ENCODE data around the gene HDAC11. TPM values are rescaled to one million over a fixed set of nuclear protein-coding genes. Genes with fewer than 3 reads are reported as not detected.

Gene HDAC11
- total RNA-seq, 4 donors from 2014 or later = 13.0 to 40.4 (median 15.8) TPM

- in situ Hi-C loops (cut with MboI; ENCODE audit: low sequenced_read_pairs in 4 of 4) (no loop called here), intact Hi-C loops (cut with DNase I; ENCODE audit: low total_unique reads) (no loop called here)
- Histone ChIP-seq H3K36me3 (no peaks in the 10 kb centered on the region), H3K27ac (peak overlapping the region; percentile 2 to 70 (median 66)), H3K9me3 (no peaks in the 10 kb centered on the region), H3K27me3 (no peaks in the 10 kb centered on the region), H3K4me1 (no peaks in the 10 kb centered on the region), H3K4me3 (no peak overlapping the region)
- peak in 1 of 2 donors; percentile 52 for DNase-seq
- ATAC-seq = peak in 1 of 2 donors; percentile 78
- TF ChIP-seq CTCF (IDR thresholded peaks at IDR 0.05 in 4 of 5, conservative IDR thresholded peaks at IDR 0.05 in 1 of 5) (no peak), POLR2A (IDR thresholded peaks at IDR 0.05) (no peak)
These were observed 45.0 kb downstream of the HDAC11 start for GRCh38 chr3:13524979-13525669.

- DNase-seq (peak in 1 of 2 donors; percentile 40), ATAC-seq (peak; percentile 57 to 59)
- H3K27ac ChIP-seq = peak overlapping the region; percentile 59 to 70 (median 66)
- intact Hi-C loops (cut with DNase I; ENCODE audit: low total_unique reads) (no loop called here), in situ Hi-C loops (cut with MboI; ENCODE audit: low sequenced_read_pairs in 4 of 4) (no loop called here)
- H3K27me3 ChIP-seq = no peaks in the 10 kb centered on the region
- no peaks in the 10 kb centered on the region for H3K36me3 ChIP-seq
- H3K4me3 ChIP-seq = no peak overlapping the region
- no peak for TF ChIP-seq CTCF (IDR thresholded peaks at IDR 0.05 in 4 of 5, conservative IDR thresholded peaks at IDR 0.05 in 1 of 5)
- no peak for TF ChIP-seq POLR2A (IDR thresholded peaks at IDR 0.05)
- no peaks in the 10 kb centered on the region for H3K4me1 ChIP-seq
- H3K9me3 ChIP-seq = no peaks in the 10 kb centered on the region
These were observed 45.9 kb downstream of the HDAC11 start for GRCh38 chr3:13525827-13526625.

GRCh38 chr3:13526626-13526949 lies 46.5 kb downstream of the HDAC11 start:
- no peak for DNase-seq
- no peak for TF ChIP-seq CTCF (IDR thresholded peaks at IDR 0.05 in 4 of 5, conservative IDR thresholded peaks at IDR 0.05 in 1 of 5)
- TF ChIP-seq POLR2A (IDR thresholded peaks at IDR 0.05) = no peak
- no peaks in the 10 kb centered on the region for H3K36me3 ChIP-seq

GRCh38 chr3:13528217-13528867 lies 48.2 kb downstream of the HDAC11 start:
- intact Hi-C loops (cut with DNase I; ENCODE audit: low total_unique reads) = no loop called here
- H3K4me3 ChIP-seq = no peak overlapping the region
- peak overlapping the region in 3 of 4 donors; percentile 45 to 60 (median 54) for H3K27ac ChIP-seq
- ATAC-seq = peak; percentile 41 to 42
- H3K4me1 ChIP-seq = peaks cover 0 to 3% of the 10 kb centered on the region in 2 donors
- H3K36me3 ChIP-seq = no peaks in the 10 kb centered on the region
- no peaks in the 10 kb centered on the region for H3K9me3 ChIP-seq
- TF ChIP-seq CTCF (IDR thresholded peaks at IDR 0.05 in 4 of 5, conservative IDR thresholded peaks at IDR 0.05 in 1 of 5) = no peak
- TF ChIP-seq POLR2A (IDR thresholded peaks at IDR 0.05) = no peak
- in situ Hi-C loops (cut with MboI; ENCODE audit: low sequenced_read_pairs in 4 of 4) = no loop called here
- peak in 1 of 2 donors; percentile 43 for DNase-seq
- H3K27me3 ChIP-seq = no peaks in the 10 kb centered on the region

More at GRCh38 chr3:13526626-13526949, 46.5 kb downstream of the HDAC11 start:
- H3K4me1 ChIP-seq = peaks cover 0 to 3% of the 10 kb centered on the region in 2 donors
- intact Hi-C loops (cut with DNase I; ENCODE audit: low total_unique reads) = no loop called here
- peak overlapping the region; percentile 59 to 70 (median 66) for H3K27ac ChIP-seq
- in situ Hi-C loops (cut with MboI; ENCODE audit: low sequenced_read_pairs in 4 of 4) = no loop called here
- no peaks in the 10 kb centered on the region for H3K27me3 ChIP-seq
- no peak overlapping the region for H3K4me3 ChIP-seq
- no peaks in the 10 kb centered on the region for H3K9me3 ChIP-seq
- no peak for ATAC-seq

All from gastrocnemius medialis (tissue), 4 donors.